BLaER1 (cell line): ENCODE measurements around the gene KIF23.

ENCODE experiments used
- H3K27ac ChIP-seq: shearing (Covaris generic); formaldehyde crosslinking; 2 replicates; pipeline ENCODE4 v1.8.1; 2022
- H3K27me3 ChIP-seq: shearing (Covaris generic); formaldehyde crosslinking; 2 replicates; pipeline ENCODE4 v1.8.1; 2022
- H3K36me3 ChIP-seq: shearing (Covaris generic); formaldehyde crosslinking; 2 replicates; pipeline ENCODE4 v1.8.1; 2022
- H3K4me1 ChIP-seq: shearing (Covaris generic); formaldehyde crosslinking; 2 replicates; pipeline ENCODE4 v1.8.1; 2022
- H3K4me2 ChIP-seq: shearing (Covaris generic); formaldehyde crosslinking; 2 replicates; pipeline ENCODE4 v1.8.1; 2022
- H3K4me3 ChIP-seq: shearing (Covaris generic); formaldehyde crosslinking; 2 replicates; pipeline ENCODE4 v1.8.1; 2022
- H3K9ac ChIP-seq: shearing (Covaris generic); formaldehyde crosslinking; 2 replicates; pipeline ENCODE4 v1.8.1; 2022
- H3K9me3 ChIP-seq: shearing (Covaris generic); formaldehyde crosslinking; 2 replicates; pipeline ENCODE4 v1.8.1; 2022
- H4K20me1 ChIP-seq: shearing (Covaris generic); formaldehyde crosslinking; 2 replicates; pipeline ENCODE4 v1.8.1; 2022
- Cebpa-rat ChIP-seq: shearing (Covaris generic); IDR thresholded peaks from 2 replicates; pipeline ENCODE4 v1.8.1; 2022

The KIF23 gene

GRCh38 chr15:69450968-69451695 lies 37.0 kb downstream of the KIF23 start:
- TF ChIP-seq Cebpa-rat, result no peak
- Histone ChIP-seq H3K9me3 (no peaks in the 10 kb centered on the region), H3K9ac (no peak overlapping the region), H3K4me1 (peaks cover 27% of the 10 kb centered on the region), H3K27ac (no peak overlapping the region), H3K4me2 (no peak overlapping the region), H4K20me1 (peaks cover 34% of the 10 kb centered on the region), H3K36me3 (peaks cover 62% of the 10 kb centered on the region), H3K27me3 (no peaks in the 10 kb centered on the region), H3K4me3 (no peak overlapping the region)

GRCh38 chr15:69451951-69452691 lies 38.0 kb downstream of the KIF23 start:
- peak overlapping the region; percentile 93 for H3K27ac ChIP-seq
- H3K9me3 ChIP-seq, result no peaks in the 10 kb centered on the region
- H3K27me3 ChIP-seq, result no peaks in the 10 kb centered on the region
- peak overlapping the region; percentile 85 for H3K4me3 ChIP-seq
- peak overlapping the region; percentile 49 for H3K9ac ChIP-seq
- TF ChIP-seq Cebpa-rat, result no peak
- H3K4me1 ChIP-seq, result peaks cover 27% of the 10 kb centered on the region
- H4K20me1 ChIP-seq, result peaks cover 44% of the 10 kb centered on the region
- H3K4me2 ChIP-seq, result peak overlapping the region; percentile 86
- peaks cover 62% of the 10 kb centered on the region for H3K36me3 ChIP-seq

- Histone ChIP-seq H3K27ac (peak within 1 kb of the TSS; percentile 93), H3K36me3 (peaks cover 63% of the 10 kb centered on the region), H3K4me2 (peak within 1 kb of the TSS; percentile 87), H3K4me1 (peaks cover 27% of the 10 kb centered on the region), H4K20me1 (peaks cover 52% of the 10 kb centered on the region), H3K4me3 (peak within 1 kb of the TSS; percentile 85), H3K9ac (peak within 1 kb of the TSS; percentile 95), H3K27me3 (no peaks in the 10 kb centered on the region), H3K9me3 (no peaks in the 10 kb centered on the region)
- TF ChIP-seq Cebpa-rat, result no peak
These were observed 38.8 kb downstream of the KIF23 start, which contains the start of gene RPLP1 for GRCh38 chr15:69452692-69453521. TSS of gene RPLP1 (plus strand) at chr15:69452818. CDS start at chr15:69452949, 131 bp downstream.

DNA sequence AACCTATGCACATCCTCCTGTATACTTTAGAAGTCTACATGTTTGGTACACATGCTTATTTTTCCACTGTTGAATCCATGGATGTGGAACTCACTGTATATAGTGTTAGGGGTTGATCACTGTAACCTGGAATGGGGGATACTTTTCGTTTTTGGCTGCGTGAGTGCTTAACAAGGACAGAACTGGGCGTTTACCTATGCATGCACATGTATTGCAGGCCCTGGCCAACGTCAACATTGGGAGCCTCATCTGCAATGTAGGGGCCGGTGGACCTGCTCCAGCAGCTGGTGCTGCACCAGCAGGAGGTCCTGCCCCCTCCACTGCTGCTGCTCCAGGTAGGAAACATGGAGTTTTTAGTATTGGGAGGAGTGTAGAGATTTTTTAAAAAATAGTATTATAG lies 40.8 kb downstream of the KIF23 start:
- Histone ChIP-seq H3K27me3 (no peaks in the 10 kb centered on the region), H3K36me3 (peaks cover 45% of the 10 kb centered on the region), H3K4me2 (peak overlapping the region; percentile 87), H3K9me3 (no peaks in the 10 kb centered on the region), H4K20me1 (peaks cover 59% of the 10 kb centered on the region), H3K27ac (no peak overlapping the region), H3K4me1 (peaks cover 27% of the 10 kb centered on the region), H3K4me3 (peak overlapping the region; percentile 85), H3K9ac (no peak overlapping the region)
- TF ChIP-seq Cebpa-rat, result no peak

- no peaks in the 10 kb centered on the region for H3K9me3 ChIP-seq
- peaks cover 27% of the 10 kb centered on the region for H3K4me1 ChIP-seq
- no peak overlapping the region for H3K9ac ChIP-seq
- H3K36me3 ChIP-seq, result peaks cover 41% of the 10 kb centered on the region
- H3K4me2 ChIP-seq, result no peak overlapping the region
- no peak overlapping the region for H3K27ac ChIP-seq
- H3K4me3 ChIP-seq, result no peak overlapping the region
- no peaks in the 10 kb centered on the region for H3K27me3 ChIP-seq
- peaks cover 59% of the 10 kb centered on the region for H4K20me1 ChIP-seq
- TF ChIP-seq Cebpa-rat, result no peak
These were observed 42.3 kb downstream of the KIF23 start for GRCh38 chr15:69456208-69457166.

DNA sequence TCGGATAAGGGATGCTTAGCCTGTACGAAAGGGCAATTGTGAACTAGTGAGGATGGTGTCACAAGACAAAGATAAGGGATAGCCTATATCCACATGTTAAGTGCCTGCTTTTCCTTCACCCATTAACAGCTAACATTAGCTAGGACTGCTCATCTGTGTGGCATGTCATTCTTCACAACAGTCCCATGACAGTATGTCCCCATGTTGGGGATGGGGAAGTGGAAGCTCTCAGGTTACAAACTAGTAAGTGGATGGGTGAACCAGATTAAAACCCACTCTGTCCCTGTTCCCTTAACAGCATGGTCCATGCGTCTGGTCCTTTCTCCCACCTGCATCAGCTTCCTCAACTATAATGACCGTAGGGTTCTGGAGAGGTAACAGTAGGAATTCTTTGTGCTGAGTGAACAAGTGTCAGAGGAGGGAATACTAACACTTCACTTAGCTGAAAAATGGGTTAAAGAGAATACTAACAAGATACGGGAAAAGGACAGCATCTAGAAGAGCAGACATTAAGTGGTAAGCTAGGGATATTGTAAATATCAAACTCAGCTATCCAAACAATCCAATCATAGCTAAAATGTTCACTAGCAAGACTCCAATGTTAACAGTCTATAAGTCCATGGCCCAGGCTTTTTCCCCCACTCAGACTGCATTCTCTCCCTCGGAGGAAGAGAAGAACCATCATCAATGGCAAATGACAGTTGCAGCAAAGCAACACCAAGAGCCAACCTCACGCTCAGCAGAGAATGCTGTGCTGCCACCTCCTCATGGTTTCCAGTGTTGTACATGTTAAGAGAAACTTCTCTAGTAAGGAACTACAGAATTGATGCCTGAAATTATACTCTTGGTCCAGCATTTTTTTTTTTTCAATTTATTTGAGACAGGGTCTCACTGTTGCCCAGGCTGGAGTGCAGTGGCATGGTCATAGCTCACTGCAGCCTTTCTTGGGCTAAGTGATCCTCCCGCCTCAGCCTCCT lies 43.4 kb downstream of the KIF23 start:
- Histone ChIP-seq H4K20me1 (peaks cover 59% of the 10 kb centered on the region), H3K4me1 (peaks cover 27% of the 10 kb centered on the region), H3K27ac (no peak overlapping the region), H3K4me2 (no peak overlapping the region), H3K4me3 (no peak overlapping the region), H3K9me3 (no peaks in the 10 kb centered on the region), H3K36me3 (peaks cover 41% of the 10 kb centered on the region), H3K27me3 (no peaks in the 10 kb centered on the region), H3K9ac (no peak overlapping the region)
- no peak for TF ChIP-seq Cebpa-rat

- no peak for TF ChIP-seq Cebpa-rat
- Histone ChIP-seq H4K20me1 (peaks cover 46% of the 10 kb centered on the region), H3K9me3 (no peaks in the 10 kb centered on the region), H3K4me2 (no peak overlapping the region), H3K4me1 (peaks cover 31% of the 10 kb centered on the region), H3K36me3 (peaks cover 40% of the 10 kb centered on the region), H3K27ac (no peak overlapping the region), H3K4me3 (no peak overlapping the region), H3K9ac (no peak overlapping the region), H3K27me3 (no peaks in the 10 kb centered on the region)
These were observed 44.9 kb downstream of the KIF23 start for GRCh38 chr15:69459066-69459465.

GRCh38 chr15:69460481-69460880 lies 46.3 kb downstream of the KIF23 start:
- peaks cover 17% of the 10 kb centered on the region for H3K4me1 ChIP-seq
- H3K4me2 ChIP-seq, result no peak overlapping the region
- no peak overlapping the region for H3K9ac ChIP-seq
- peaks cover 32% of the 10 kb centered on the region for H4K20me1 ChIP-seq
- no peak for TF ChIP-seq Cebpa-rat
- no peak overlapping the region for H3K27ac ChIP-seq
- H3K27me3 ChIP-seq, result no peaks in the 10 kb centered on the region
- peaks cover 26% of the 10 kb centered on the region for H3K36me3 ChIP-seq
- H3K4me3 ChIP-seq, result no peak overlapping the region
- no peaks in the 10 kb centered on the region for H3K9me3 ChIP-seq
